AG09309 (cell line): ENCODE measurements around the gene FKBP10.
A peak's percentile ranks its signal among the peaks of the same experiment; 100 is the strongest.
"Not testable (repeated sequence)": the region's sequence is repeated elsewhere in the genome, so short reads cannot be mapped to it uniquely, and the experiment has no call there.

Experiments used
- DNase-seq: peaks from one replicate; pipeline ENCODE4 v3.0.0-alpha.2; 2010; ENCODE audit warnings: low read depth
- H3K4me3 ChIP-seq: 2 replicates; pipeline ENCODE4 v1.5.1; 2011; ENCODE audit warnings: mild to moderate bottlenecking, low read depth, low read length, moderate library complexity; ENCODE audit not compliant: control insufficient read depth
- CTCF ChIP-seq: IDR thresholded peaks from 2 replicates; pipeline ENCODE4 v1.5.1; 2011; ENCODE audit warnings: mild to moderate bottlenecking, low read depth, low read length, inconsistent platforms; ENCODE audit not compliant: insufficient read depth, control insufficient read depth; ENCODE audit errors: missing control alignments

Gene FKBP10

GRCh38 chr17:41825175-41825845 is 12.5 kb downstream of the FKBP10 start:
- no peak overlapping the region for H3K4me3 ChIP-seq
- no peak for DNase-seq
- TF ChIP-seq CTCF: no peak

- not testable (repeated sequence) for DNase-seq, H3K4me3 ChIP-seq
Observed at GRCh38 chr17:41829961-41830360, 17.2 kb downstream of the FKBP10 start.

- DNase-seq: no peak
Observed at GRCh38 chr17:41835214-41835799, 22.5 kb downstream of the FKBP10 start.

GRCh38 chr17:41835800-41836549 is 23.2 kb downstream of the FKBP10 start, which contains the start of gene NT5C3B:
Gene NT5C3B, minus strand, starts transcription at chr17:41836232. Its CDS starts 39 bp downstream, at chr17:41836193.
- no peak for TF ChIP-seq CTCF
- DNase-seq: no peak
- peak within 1 kb of the TSS; percentile 69 for H3K4me3 ChIP-seq

More at GRCh38 chr17:41835214-41835799, 22.5 kb downstream of the FKBP10 start:
- H3K4me3 ChIP-seq: peak overlapping the region; percentile 69
- no peak for TF ChIP-seq CTCF

GRCh38 chr17:41836550-41837196 is 23.9 kb downstream of the FKBP10 start:
- no peak for TF ChIP-seq CTCF
- no peak for DNase-seq
- peak overlapping the region; percentile 69 for H3K4me3 ChIP-seq

GRCh38 chr17:41837761-41838538 is 25.1 kb downstream of the FKBP10 start, which contains the start of gene KLHL10:
Gene KLHL10, plus strand, starts transcription at chr17:41837825. Its CDS starts 108 bp downstream, at chr17:41837933.
- no peak for DNase-seq
- H3K4me3 ChIP-seq: no peak within 1 kb of the TSS; the same call in 1 of the 2 replicates
- TF ChIP-seq CTCF: no peak

- not testable (repeated sequence) for DNase-seq, H3K4me3 ChIP-seq
Observed at GRCh38 chr17:41839448-41839847, 26.6 kb downstream of the FKBP10 start.

GRCh38 chr17:41840781-41841180 is 28.0 kb downstream of the FKBP10 start:
- not testable (repeated sequence) for H3K4me3 ChIP-seq, DNase-seq
